A172 (cell line): ENCODE measurements around the gene SSC5D. TPM values are rescaled to one million over a fixed set of nuclear protein-coding genes. Genes with fewer than 3 reads are reported as not detected.
"Not testable (repeated sequence)": the region's sequence is repeated elsewhere in the genome, so short reads cannot be mapped to it uniquely, and the experiment has no call there.

Experiments
- DNase-seq: peaks from one replicate; pipeline ENCODE4 v3.0.0-alpha.2; 2015; ENCODE audit warnings: low spot score
- total RNA-seq: library from RNA; depleted of rRNA; stranded (reverse); fragments of >200 nt; shearing (Covaris generic); gene quantifications from 2 replicates; pipeline ENCODE4 v1.2.3, GENCODE V29; 2014; rRNA removed

Gene SSC5D
- total RNA-seq: 1.1 and 1.2 TPM in 2 replicates

GRCh38 chr19:55487924-55488687 lies at the start of gene SSC5D:
TSS of gene SSC5D (plus strand) at chr19:55488436. CDS start at chr19:55488590, 154 bp downstream.
- no peak for DNase-seq

DNA sequence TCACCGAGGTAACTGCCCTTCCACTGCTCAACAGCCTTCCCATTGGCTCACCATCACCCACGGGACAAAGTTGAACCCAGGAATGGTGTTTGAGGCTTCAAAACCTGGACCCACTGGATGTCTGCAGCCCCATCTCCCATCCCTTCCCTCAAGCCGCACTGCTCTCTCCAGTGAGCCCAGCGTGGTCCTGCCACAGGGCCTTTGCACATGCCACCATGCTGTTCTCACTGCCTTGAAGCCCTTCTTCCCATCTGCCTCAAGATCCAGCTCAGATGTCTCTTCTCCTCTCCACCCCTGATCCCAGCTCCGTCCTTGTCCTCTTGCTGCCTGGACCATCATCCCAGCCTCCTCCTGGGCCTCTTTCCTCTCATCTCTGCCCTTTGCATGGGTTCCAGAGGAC lies 49.2 kb upstream of the SSC5D start:
- no peak for DNase-seq

GRCh38 chr19:55440411-55441105 lies 47.7 kb upstream of the SSC5D start:
- DNase-seq: no peak

- DNase-seq: no peak
Observed at GRCh38 chr19:55441319-55441691, 46.9 kb upstream of the SSC5D start.

GRCh38 chr19:55441692-55442321 lies 46.4 kb upstream of the SSC5D start:
- DNase-seq: no peak

GRCh38 chr19:55442372-55442961 lies 45.8 kb upstream of the SSC5D start:
- DNase-seq: no peak

- no peak for DNase-seq
Observed at GRCh38 chr19:55443045-55443823, 45.0 kb upstream of the SSC5D start, which contains the start of gene SHISA7. TSS of gene SHISA7 (minus strand) at chr19:55443300. CDS start at chr19:55442863, 437 bp downstream.

GRCh38 chr19:55443824-55444480 lies 44.3 kb upstream of the SSC5D start:
- no peak for DNase-seq

DNA sequence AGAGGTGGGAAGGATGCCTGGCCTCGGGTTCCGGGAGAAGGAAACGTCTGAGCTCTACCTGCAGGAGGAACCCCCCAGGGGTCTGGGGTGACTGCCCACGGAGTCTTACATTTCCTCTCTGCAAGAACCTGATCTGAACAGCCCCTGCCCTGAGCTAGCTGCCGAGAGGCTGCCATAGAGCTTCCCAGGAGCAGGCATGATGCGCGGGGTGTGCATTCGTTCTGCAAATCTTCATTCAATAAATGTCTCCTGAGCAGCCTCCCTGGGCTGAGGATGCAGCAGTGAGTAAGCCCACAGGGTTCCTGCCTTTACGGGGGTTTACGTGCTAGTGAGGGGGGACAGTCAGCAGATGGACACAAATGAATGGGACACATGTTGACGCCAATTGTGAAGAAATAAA lies 43.6 kb upstream of the SSC5D start:
- no peak for DNase-seq

- no peak for DNase-seq
Observed at GRCh38 chr19:55446060-55446459, 42.2 kb upstream of the SSC5D start.

DNA sequence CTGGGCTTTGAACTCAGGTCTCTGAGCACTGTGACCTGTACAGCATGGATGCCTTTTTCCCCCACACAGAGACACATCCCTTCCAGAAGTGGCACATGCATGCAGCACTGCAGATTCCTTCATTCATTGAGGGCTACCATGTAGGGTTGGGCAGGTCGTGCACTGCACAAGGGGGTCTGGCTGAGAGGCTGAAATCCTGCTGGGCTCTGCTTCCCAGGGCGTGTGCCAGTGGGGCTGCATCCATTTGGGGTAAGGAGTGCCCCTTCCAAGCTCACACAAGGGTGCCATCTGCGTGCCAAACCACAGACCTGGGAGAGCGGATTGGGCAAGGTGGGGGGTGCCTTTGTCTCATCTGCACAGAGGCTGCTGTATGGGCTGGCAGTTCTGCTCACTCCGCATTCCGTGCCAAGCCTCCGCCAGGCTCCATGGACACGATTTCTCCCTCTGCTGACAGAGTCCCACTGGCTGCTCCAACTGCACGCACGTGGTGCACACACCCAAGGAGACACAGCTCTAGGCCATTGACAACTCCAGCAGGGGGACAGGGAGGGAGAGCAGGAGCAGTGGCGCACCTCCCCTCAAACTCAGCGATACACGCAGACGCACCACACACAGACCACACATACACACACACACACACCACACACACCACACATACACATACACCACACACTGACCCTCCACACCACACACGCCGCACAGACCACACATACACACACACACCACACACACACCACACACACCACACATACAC lies 40.6 kb upstream of the SSC5D start:
- DNase-seq: peak; percentile 67

- not testable (repeated sequence) for DNase-seq
Observed at GRCh38 chr19:55448175-55448490, 40.1 kb upstream of the SSC5D start.

DNA sequence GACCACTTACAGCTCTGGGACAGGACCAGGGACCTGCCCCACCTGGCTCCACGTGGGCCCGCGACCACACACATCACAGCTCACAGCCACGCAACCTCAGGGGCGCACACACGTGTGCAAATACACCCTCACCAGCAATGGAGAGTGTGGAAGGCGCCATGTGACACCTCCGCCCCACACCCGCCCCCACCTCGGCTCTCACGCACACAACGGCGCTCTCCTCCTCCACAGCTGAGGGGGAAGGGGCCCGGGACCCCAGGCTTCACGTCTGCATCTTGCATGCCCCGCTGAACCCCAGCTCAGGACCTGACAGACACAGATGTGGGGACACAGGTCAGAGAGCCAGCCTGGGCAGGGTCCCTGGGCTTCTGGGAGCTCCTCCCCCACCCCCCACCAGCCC lies 38.8 kb upstream of the SSC5D start:
- no peak for DNase-seq

GRCh38 chr19:55451163-55451964 lies 36.9 kb upstream of the SSC5D start:
- DNase-seq: no peak

DNA sequence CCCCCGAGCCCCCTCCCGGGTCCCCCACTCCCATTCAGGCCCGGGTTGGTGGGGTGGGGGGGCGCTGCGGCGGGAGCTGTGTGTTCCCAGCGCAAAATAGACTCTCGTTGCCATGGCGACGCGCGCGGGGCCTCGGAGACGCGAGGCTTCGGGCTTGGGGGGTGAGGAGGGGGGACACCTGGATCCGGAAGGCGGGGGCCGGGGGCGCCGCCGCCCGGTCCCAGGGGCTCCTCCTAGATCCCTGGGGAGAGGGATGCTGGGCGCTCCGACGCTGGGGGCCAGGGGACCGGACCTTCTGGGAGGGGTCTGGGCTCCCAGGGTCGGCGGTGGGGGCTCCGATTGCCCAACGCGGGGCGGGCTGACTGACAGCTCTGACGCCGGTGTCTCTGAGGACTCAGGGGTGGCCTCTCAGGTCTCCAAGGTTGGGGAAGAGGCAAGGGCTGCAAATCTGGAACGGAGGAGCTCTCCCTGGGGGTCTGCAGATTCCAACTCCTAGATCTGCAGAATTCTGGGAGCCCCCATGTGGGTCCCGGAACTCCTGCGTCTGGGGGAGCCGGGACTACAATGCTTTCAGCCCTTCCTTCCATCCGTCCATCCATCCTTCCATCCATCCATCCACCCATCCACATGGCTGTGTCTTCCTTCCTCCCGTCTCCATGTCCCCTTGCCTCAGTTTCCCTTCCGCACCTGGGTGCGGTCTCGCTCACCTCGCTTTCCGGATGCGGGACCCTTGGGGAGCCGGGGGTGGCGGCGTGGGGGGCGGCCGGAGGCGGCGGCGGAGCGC lies 36.1 kb upstream of the SSC5D start:
- DNase-seq: no peak

- no peak for DNase-seq
Observed at GRCh38 chr19:55452749-55453346, 35.4 kb upstream of the SSC5D start.

- DNase-seq: no peak
Observed at GRCh38 chr19:55453511-55454260, 34.5 kb upstream of the SSC5D start.
